ENCODE data around the gene TTC7B. TPM values are rescaled to one million over a fixed set of nuclear protein-coding genes. Genes with fewer than 3 reads are reported as not detected.

Gene TTC7B
- total RNA-seq, 4 donors from 2014 or later = 14.3 to 48.9 (median 32.5) TPM

- DNase-seq (ENCODE audit: low spot score in 2 of 2) = no peak
- Histone ChIP-seq H3K4me1 (no peaks in the 10 kb centered on the region), H3K27ac (no peak overlapping the region), H3K36me3 (no peaks in the 10 kb centered on the region), H3K27me3 (no peaks in the 10 kb centered on the region), H3K4me3 (no peak overlapping the region), H3K9me3 (no peaks in the 10 kb centered on the region)
- 88% methylated on average over 11 of the region's 12 CpGs for WGBS
- TF ChIP-seq POLR2AphosphoS5 (IDR thresholded peaks at IDR 0.05) (no peak), POLR2A (IDR thresholded peaks at IDR 0.05) (no peak), EP300 (IDR thresholded peaks at IDR 0.05) (no peak), CTCF (IDR thresholded peaks at IDR 0.05) (no peak)
These were observed 232.2 kb downstream of the TTC7B start for GRCh38 chr14:90583916-90584605.

GRCh38 chr14:90583427-90583826 is 232.8 kb downstream of the TTC7B start:
- no peaks in the 10 kb centered on the region for H3K27me3 ChIP-seq
- no peak for DNase-seq (ENCODE audit: low spot score in 2 of 2)
- H3K27ac ChIP-seq = no peak overlapping the region
- H3K4me1 ChIP-seq = no peaks in the 10 kb centered on the region
- H3K4me3 ChIP-seq = no peak overlapping the region
- TF ChIP-seq CTCF (IDR thresholded peaks at IDR 0.05) (no peak), EP300 (IDR thresholded peaks at IDR 0.05) (no peak)
- 93% methylated on average over 4 of the region's 4 CpGs for WGBS
- H3K36me3 ChIP-seq = no peaks in the 10 kb centered on the region
- H3K9me3 ChIP-seq = no peaks in the 10 kb centered on the region

- Histone ChIP-seq H3K27ac (no peak overlapping the region), H3K27me3 (no peaks in the 10 kb centered on the region), H3K4me3 (no peak overlapping the region), H3K9me3 (no peaks in the 10 kb centered on the region), H3K36me3 (peaks cover 9% of the 10 kb centered on the region), H3K4me1 (no peaks in the 10 kb centered on the region)
- TF ChIP-seq POLR2A (IDR thresholded peaks at IDR 0.05) = no peak
- TF ChIP-seq CTCF (IDR thresholded peaks at IDR 0.05) = no peak
- 100% methylated on average over 2 of the region's 3 CpGs for WGBS
- DNase-seq (ENCODE audit: low spot score in 2 of 2) = no peak
These were observed 234.1 kb downstream of the TTC7B start for GRCh38 chr14:90582166-90582565.

GRCh38 chr14:90581745-90582144 is 234.5 kb downstream of the TTC7B start:
- no peak for DNase-seq (ENCODE audit: low spot score in 2 of 2)
- Histone ChIP-seq H3K9me3 (no peaks in the 10 kb centered on the region), H3K4me3 (no peak overlapping the region), H3K27me3 (no peaks in the 10 kb centered on the region), H3K27ac (no peak overlapping the region), H3K36me3 (peaks cover 12% of the 10 kb centered on the region), H3K4me1 (no peaks in the 10 kb centered on the region)
- 94% methylated on average over 8 of the region's 8 CpGs for WGBS
- no peak for TF ChIP-seq CTCF (IDR thresholded peaks at IDR 0.05)
- no peak for TF ChIP-seq POLR2AphosphoS5 (IDR thresholded peaks at IDR 0.05)
- TF ChIP-seq EP300 (IDR thresholded peaks at IDR 0.05) = no peak
- no peak for TF ChIP-seq POLR2A (IDR thresholded peaks at IDR 0.05)

- 82% methylated on average over 18 of the region's 20 CpGs for WGBS
- TF ChIP-seq POLR2A (IDR thresholded peaks at IDR 0.05) (no peak), EP300 (IDR thresholded peaks at IDR 0.05) (no peak), CTCF (IDR thresholded peaks at IDR 0.05) (no peak), POLR2AphosphoS5 (IDR thresholded peaks at IDR 0.05) (no peak)
- Histone ChIP-seq H3K4me1 (no peaks in the 10 kb centered on the region), H3K36me3 (peaks cover 12% of the 10 kb centered on the region), H3K9me3 (no peaks in the 10 kb centered on the region), H3K27me3 (no peaks in the 10 kb centered on the region), H3K4me3 (no peak overlapping the region), H3K27ac (no peak overlapping the region)
- no peak for DNase-seq (ENCODE audit: low spot score in 2 of 2)
These were observed 235.6 kb downstream of the TTC7B start for GRCh38 chr14:90580377-90581335.
